ENCODE measurements around the gene SLCO4A1. TPM values are rescaled to one million over a fixed set of nuclear protein-coding genes. Genes with fewer than 3 reads are reported as not detected.

SLCO4A1 gene
- total and polyA plus RNA-seq, 2 donors (not counting 1 experiment from before 2014, with no cell fraction given): 2.1 to 79.5 TPM

DNA sequence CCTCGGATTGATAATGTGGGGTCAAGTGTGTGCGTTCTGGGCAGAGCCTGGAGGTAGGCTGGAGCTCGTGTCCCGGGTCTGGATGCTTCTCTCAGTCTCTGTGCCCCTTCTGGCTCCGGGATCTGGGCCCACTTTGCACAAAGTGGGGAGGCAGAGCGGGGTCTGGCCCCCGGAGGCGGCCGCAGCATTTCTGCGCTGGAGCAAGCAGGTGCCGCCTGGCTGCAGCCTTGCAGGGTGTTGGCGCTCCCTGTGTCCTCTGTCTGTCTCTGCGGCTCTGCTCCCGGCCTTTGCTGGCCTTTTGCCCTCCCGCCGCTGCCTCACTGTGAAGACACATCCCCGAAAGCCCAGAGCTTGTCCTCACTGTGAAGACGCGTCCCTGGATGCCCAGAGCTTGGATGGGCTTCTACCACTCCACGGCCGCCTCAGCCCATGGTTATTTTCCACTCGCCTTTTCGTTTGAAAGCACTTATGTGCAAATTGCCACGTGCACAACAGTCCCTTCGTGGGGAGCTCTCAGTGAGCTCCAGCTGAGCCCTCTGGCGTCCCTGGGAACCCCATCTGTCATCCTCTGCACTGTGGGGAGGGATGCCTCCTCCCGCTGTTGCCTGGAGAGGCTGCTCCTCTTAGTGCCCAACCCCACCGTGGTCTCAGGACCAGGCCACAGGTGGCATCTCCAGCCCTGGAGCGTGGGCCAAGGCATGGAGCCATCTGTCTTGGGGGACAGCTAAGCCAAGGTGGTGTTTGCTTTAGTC, 17.4 kb downstream of the SLCO4A1 start:
- H3K9ac ChIP-seq (ENCODE audit: low read length): no peak overlapping the region
- intact Hi-C loops (cut with micrococcal nuclease): no loop called here
- ChIA-PET POLR2A (no interaction called here), CTCF (interaction anchor here (1.0 kb wide), 1 partner anchor 43 kb away, joined by 3 read pairs; no protein-coding TSS in a partner anchor)
- ATAC-seq (ENCODE audit: low read depth) (no peak), DNase-seq (no peak)
- no peaks in the 10 kb centered on the region for H3K36me3 ChIP-seq (replicated peaks in 1 of 2; ENCODE audit: control extremely low read depth in 1 of 2, control insufficient read depth in 1 of 2, extremely low read depth in 1 of 2, insufficient read depth in 2 of 2, low read length in 1 of 2)
- H3K4me1 ChIP-seq (ENCODE audit: control insufficient read depth in 2 of 2, insufficient read depth in 2 of 2, low read length in 2 of 2): peaks cover 15% of the 10 kb centered on the region in 2 donors
- Mint-ChIP-seq H3K4me1 (peaks cover 12% of the 10 kb centered on the region), H3K9me3 (ENCODE audit: insufficient read depth) (no peaks in the 10 kb centered on the region), H3K27me3 (no peaks in the 10 kb centered on the region), H3K4me3 (no peak overlapping the region), H3K27ac (no peak overlapping the region)
- H4K20me1 ChIP-seq (ENCODE audit: control insufficient read depth, insufficient read depth, low read length, poor library complexity, severe bottlenecking): no peaks in the 10 kb centered on the region
- peaks cover 36% of the 10 kb centered on the region for H3K79me2 ChIP-seq (ENCODE audit: control insufficient read depth, insufficient read depth, low read length)
- no peak overlapping the region for H3K4me3 ChIP-seq (ENCODE audit: control extremely low read depth in 1 of 5, extremely low read depth in 1 of 5, insufficient read depth in 1 of 5, low read depth in 2 of 5, low read length in 4 of 5)
- no peak overlapping the region for H2AFZ ChIP-seq (ENCODE audit: insufficient read depth, low read depth, low read length, poor library complexity, severe bottlenecking)
- TF ChIP-seq CTCF (IDR thresholded peaks at IDR 0.05): no peak
- no peak for TF ChIP-seq EZH2 (IDR thresholded peaks at IDR 0.05; ENCODE audit: borderline replicate concordance, insufficient read depth, low read depth, low read length, poor library complexity, severe bottlenecking)
- no peak overlapping the region for H3K27ac ChIP-seq (ENCODE audit: low read length in 2 of 2)
- WGBS (ENCODE audit: insufficient coverage): 97% methylated on average over 28 of the region's 29 CpGs
- no peaks in the 10 kb centered on the region for H3K27me3 ChIP-seq (replicated peaks in 1 of 4; ENCODE audit: control extremely low read depth in 1 of 4, control insufficient read depth in 3 of 4, insufficient read depth in 4 of 4, low read length in 3 of 4)
- no peaks in the 10 kb centered on the region for H3K9me3 ChIP-seq (ENCODE audit: control extremely low read depth in 1 of 3, control insufficient read depth in 2 of 3, insufficient read depth in 1 of 3, low read length in 2 of 3)
- H3K4me2 ChIP-seq (replicated peaks; ENCODE audit: low read depth, low read length, poor library complexity, severe bottlenecking): no peak overlapping the region

GRCh38 chr20:62660240-62660615, 17.9 kb downstream of the SLCO4A1 start:
- DNase-seq: no peak
- CTCF ChIA-PET: interaction anchor here (1.0 kb wide), 1 partner anchor 44 kb away, joined by 3 read pairs; no protein-coding TSS in a partner anchor
- 93% methylated on average over 15 of the region's 15 CpGs for WGBS (ENCODE audit: insufficient coverage)
- H3K27ac ChIP-seq (ENCODE audit: low read length in 2 of 2): no peak overlapping the region
- no peaks in the 10 kb centered on the region for H3K27me3 ChIP-seq (replicated peaks in 1 of 4; ENCODE audit: control extremely low read depth in 1 of 4, control insufficient read depth in 3 of 4, insufficient read depth in 4 of 4, low read length in 3 of 4)
- no peak overlapping the region for H3K4me3 Mint-ChIP-seq
- no peak for ATAC-seq (ENCODE audit: low read depth)
- TF ChIP-seq EZH2 (IDR thresholded peaks at IDR 0.05; ENCODE audit: borderline replicate concordance, insufficient read depth, low read depth, low read length, poor library complexity, severe bottlenecking): no peak
- TF ChIP-seq CTCF (IDR thresholded peaks at IDR 0.05): no peak
- POLR2A ChIA-PET: no interaction called here
- peaks cover 9% of the 10 kb centered on the region for H3K4me1 Mint-ChIP-seq
- H3K9ac ChIP-seq (ENCODE audit: low read length): no peak overlapping the region
- intact Hi-C loops (cut with micrococcal nuclease): no loop called here
- no peak overlapping the region for H3K4me3 ChIP-seq (ENCODE audit: control extremely low read depth in 1 of 5, extremely low read depth in 1 of 5, insufficient read depth in 1 of 5, low read depth in 2 of 5, low read length in 4 of 5)
- peaks cover 9% of the 10 kb centered on the region in 2 donors for H3K4me1 ChIP-seq (ENCODE audit: control insufficient read depth in 2 of 2, insufficient read depth in 2 of 2, low read length in 2 of 2)
- no peaks in the 10 kb centered on the region for H3K9me3 ChIP-seq (ENCODE audit: control extremely low read depth in 1 of 3, control insufficient read depth in 2 of 3, insufficient read depth in 1 of 3, low read length in 2 of 3)
- H3K36me3 ChIP-seq (replicated peaks in 1 of 2; ENCODE audit: control extremely low read depth in 1 of 2, control insufficient read depth in 1 of 2, extremely low read depth in 1 of 2, insufficient read depth in 2 of 2, low read length in 1 of 2): no peaks in the 10 kb centered on the region
- no peaks in the 10 kb centered on the region for H4K20me1 ChIP-seq (ENCODE audit: control insufficient read depth, insufficient read depth, low read length, poor library complexity, severe bottlenecking)
- peaks cover 39% of the 10 kb centered on the region for H3K79me2 ChIP-seq (ENCODE audit: control insufficient read depth, insufficient read depth, low read length)
- H3K4me2 ChIP-seq (replicated peaks; ENCODE audit: low read depth, low read length, poor library complexity, severe bottlenecking): no peak overlapping the region
- no peak overlapping the region for H2AFZ ChIP-seq (ENCODE audit: insufficient read depth, low read depth, low read length, poor library complexity, severe bottlenecking)
- no peak overlapping the region for H3K27ac Mint-ChIP-seq
- no peaks in the 10 kb centered on the region for H3K27me3 Mint-ChIP-seq
- H3K9me3 Mint-ChIP-seq (ENCODE audit: insufficient read depth): no peaks in the 10 kb centered on the region

Measured in B cell (primary cell).